Thoracic aorta (tissue), 2 donors: Measurements from ENCODE around the gene UEVLD. TPM values are rescaled to one million over a fixed set of nuclear protein-coding genes. Genes with fewer than 3 reads are reported as not detected.
A peak's percentile ranks its signal among the peaks of the same experiment; 100 is the strongest.

Experiments used
- ATAC-seq: fragments of 150-250 bp; one replicate; pipeline ENCODE4 v1.8.0; 2017; ENCODE audit warnings: low read depth; ENCODE audit not compliant: insufficient number of reproducible peaks, low FRiP score
- DNase-seq: peaks from one replicate; pipeline ENCODE4 v3.0.0-alpha.2; 2020; ENCODE audit warnings: low spot score
- H3K27ac ChIP-seq, 2 donors: fragments of 200-600 bp; sonication (generic); 1 replicate in 1 of 2; 2 replicates in 1 of 2; pipeline ENCODE4 v1.5.1; 2016; ENCODE audit warnings: mild to moderate bottlenecking in 2 of 2, moderate library complexity in 2 of 2
- H3K27me3 ChIP-seq: fragments of 200-600 bp; sonication (generic); replicated peaks from 2 replicates; pipeline ENCODE4 v1.6.0; 2016; ENCODE audit warnings: mild to moderate bottlenecking; ENCODE audit not compliant: insufficient read depth
- H3K36me3 ChIP-seq: fragments of 200-600 bp; sonication (generic); one replicate; pipeline ENCODE4 v1.5.1; 2016
- H3K4me1 ChIP-seq, 2 donors: fragments of 200-600 bp; sonication (generic); 1 replicate in 1 of 2; 2 replicates in 1 of 2; pipeline versions ENCODE4 v1.5.1 to v1.6.0; 2016; ENCODE audit warnings: low read depth in 2 of 2, mild to moderate bottlenecking in 1 of 2; ENCODE audit not compliant: control insufficient read depth in 1 of 2
- H3K4me3 ChIP-seq: fragments of 200-600 bp; sonication (generic); 2 replicates; pipeline ENCODE4 v1.5.1; 2016; ENCODE audit warnings: mild to moderate bottlenecking
- H3K9me3 ChIP-seq: fragments of 200-600 bp; sonication (generic); 2 replicates; pipeline ENCODE4 v1.5.1; 2016
- total RNA-seq, 2 donors: library from RNA; depleted of rRNA; stranded (reverse); fragments of >200 nt; gene quantifications; one replicate each; pipeline versions ENCODE4 v1.1.0 to v1.2.3, GENCODE V29; 2016
- TF ChIP-seq, protein P1 (sequence below): fragments of 200-600 bp; sonication (generic); IDR thresholded peaks from one replicate; pipeline ENCODE4 v1.5.1; 2019; ENCODE audit warnings: antibody characterized with exemption

Gene UEVLD
- total RNA-seq, 2 donors from 2014 or later = 22.2 to 23.7 TPM

DNA sequence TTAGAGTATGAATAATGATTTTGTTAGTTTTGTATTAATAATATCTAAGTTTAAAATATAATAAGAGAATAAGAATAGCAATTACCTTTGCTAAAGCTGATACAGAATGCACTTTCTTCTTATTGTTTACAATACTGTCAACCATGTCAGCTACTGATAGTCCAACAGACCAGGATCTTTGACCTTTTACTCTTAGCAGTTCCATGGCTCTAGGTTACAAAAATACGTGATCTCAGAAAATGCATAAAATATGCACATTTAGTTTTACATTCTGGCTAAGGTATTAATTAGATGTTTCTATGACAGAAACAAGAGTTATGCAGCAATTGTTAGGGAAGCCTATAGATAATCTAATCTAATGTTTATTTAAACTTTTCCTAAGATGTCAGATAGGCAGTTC, 54.3 kb downstream of the UEVLD start:
- H3K4me1 ChIP-seq = no peaks in the 10 kb centered on the region
- TF ChIP-seq, protein P1, sequence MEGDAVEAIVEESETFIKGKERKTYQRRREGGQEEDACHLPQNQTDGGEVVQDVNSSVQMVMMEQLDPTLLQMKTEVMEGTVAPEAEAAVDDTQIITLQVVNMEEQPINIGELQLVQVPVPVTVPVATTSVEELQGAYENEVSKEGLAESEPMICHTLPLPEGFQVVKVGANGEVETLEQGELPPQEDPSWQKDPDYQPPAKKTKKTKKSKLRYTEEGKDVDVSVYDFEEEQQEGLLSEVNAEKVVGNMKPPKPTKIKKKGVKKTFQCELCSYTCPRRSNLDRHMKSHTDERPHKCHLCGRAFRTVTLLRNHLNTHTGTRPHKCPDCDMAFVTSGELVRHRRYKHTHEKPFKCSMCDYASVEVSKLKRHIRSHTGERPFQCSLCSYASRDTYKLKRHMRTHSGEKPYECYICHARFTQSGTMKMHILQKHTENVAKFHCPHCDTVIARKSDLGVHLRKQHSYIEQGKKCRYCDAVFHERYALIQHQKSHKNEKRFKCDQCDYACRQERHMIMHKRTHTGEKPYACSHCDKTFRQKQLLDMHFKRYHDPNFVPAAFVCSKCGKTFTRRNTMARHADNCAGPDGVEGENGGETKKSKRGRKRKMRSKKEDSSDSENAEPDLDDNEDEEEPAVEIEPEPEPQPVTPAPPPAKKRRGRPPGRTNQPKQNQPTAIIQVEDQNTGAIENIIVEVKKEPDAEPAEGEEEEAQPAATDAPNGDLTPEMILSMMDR = no peak
- H3K4me3 ChIP-seq = no peak overlapping the region
- H3K9me3 ChIP-seq = no peaks in the 10 kb centered on the region
- no peaks in the 10 kb centered on the region for H3K27me3 ChIP-seq
- DNase-seq (no peak), ATAC-seq (no peak)
- H3K27ac ChIP-seq = no peak overlapping the region
- no peaks in the 10 kb centered on the region for H3K36me3 ChIP-seq

DNA sequence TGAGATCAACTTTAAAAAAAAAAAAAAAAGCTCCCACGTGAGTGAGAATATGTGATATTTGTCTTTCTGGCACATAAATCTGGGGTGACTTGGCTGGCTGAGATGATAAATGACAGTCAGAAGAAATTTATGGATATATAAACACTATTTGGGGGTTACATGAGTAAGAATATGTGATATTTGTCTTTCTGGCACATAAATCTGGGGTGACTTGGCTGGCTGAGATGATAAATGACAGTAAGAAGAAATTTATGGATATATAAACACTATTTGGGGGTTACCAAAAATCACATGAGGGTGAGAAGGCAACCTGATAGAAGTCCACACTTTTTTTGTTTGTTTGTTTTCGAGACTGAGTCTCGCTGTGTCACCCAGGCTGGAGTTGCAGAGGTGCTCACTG, 55.2 kb downstream of the UEVLD start:
- Histone ChIP-seq H3K27ac (no peak overlapping the region), H3K27me3 (no peaks in the 10 kb centered on the region), H3K4me3 (no peak overlapping the region), H3K36me3 (no peaks in the 10 kb centered on the region), H3K9me3 (no peaks in the 10 kb centered on the region), H3K4me1 (no peaks in the 10 kb centered on the region)
- ATAC-seq (no peak), DNase-seq (no peak)
- TF ChIP-seq, protein P1 = no peak

DNA sequence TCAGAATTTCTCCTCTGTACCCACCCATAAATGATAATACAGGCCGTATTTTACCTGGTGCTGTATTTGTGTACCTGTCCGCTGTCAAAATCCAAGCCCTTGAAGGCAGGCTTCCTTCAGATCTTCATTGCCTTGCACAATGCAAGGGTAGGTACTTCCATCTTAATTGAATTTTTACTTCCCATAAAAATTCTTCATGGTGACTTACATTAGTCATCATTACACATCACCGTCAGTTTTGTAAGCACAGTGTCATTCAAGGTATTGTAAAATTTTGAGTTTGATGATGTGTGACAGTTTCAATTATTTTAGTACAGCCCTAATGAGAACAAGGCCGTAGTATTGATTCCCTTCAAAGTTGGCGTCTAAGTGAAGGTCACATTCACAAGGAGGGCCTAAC, 61.0 kb downstream of the UEVLD start:
- Histone ChIP-seq H3K4me3 (peak overlapping the region; percentile 97), H3K36me3 (no peaks in the 10 kb centered on the region), H3K27ac (peak overlapping the region; percentile 92 to 96), H3K4me1 (peaks cover 12 to 23% of the 10 kb centered on the region in 2 donors), H3K9me3 (no peaks in the 10 kb centered on the region), H3K27me3 (no peaks in the 10 kb centered on the region)
- DNase-seq (no peak), ATAC-seq (peak; percentile 22)
- TF ChIP-seq, protein P1 = no peak

DNA sequence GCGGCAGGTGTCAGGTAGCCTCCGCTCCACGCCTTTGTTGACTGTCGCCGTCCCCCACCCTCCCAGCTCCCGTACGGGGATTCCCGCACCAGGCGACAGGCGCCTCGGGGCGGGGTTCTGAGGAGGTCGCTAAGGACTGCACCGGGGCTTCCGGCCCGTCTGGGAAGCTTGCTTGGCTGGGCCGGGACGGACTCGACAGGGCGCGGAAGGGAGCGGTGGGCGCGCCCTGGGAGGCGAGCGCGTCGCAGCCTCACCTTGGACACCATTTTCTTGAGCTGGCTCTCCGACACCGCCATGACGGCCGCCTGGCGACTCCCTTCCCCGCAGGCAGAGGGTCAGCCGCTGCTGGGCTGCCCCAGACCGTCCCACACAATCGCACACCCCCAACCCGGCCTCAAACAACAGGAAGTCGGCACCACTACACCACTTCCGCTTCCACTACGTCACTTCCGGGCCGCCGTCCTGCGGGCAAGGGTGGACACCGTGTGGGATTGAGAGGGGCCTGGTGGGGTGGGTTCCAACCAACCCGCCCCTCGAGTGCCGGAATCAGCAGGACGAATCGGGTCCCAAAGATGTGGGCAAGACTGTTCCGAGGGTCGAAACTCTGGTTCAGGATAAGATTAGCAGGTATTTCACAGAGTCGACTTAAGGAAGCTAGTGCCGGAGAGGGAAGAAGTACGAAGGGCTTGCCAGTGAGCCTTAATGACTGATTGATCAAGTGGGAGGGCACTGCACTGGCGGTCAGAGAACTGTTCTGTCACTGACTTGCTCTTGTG, 61.8 kb downstream of the UEVLD start, which contains the start of gene TSG101:
TSG101 (minus strand) TSS at position 422 of the 776 bp plus-strand sequence; CDS start at position 296, 126 bp downstream.
- Histone ChIP-seq H3K4me3 (peak within 1 kb of the TSS; percentile 97), H3K27me3 (no peaks in the 10 kb centered on the region), H3K36me3 (no peaks in the 10 kb centered on the region), H3K4me1 (peaks cover 12 to 23% of the 10 kb centered on the region in 2 donors), H3K9me3 (no peaks in the 10 kb centered on the region), H3K27ac (peak within 1 kb of the TSS; percentile 92 to 96)
- DNase-seq (peak; percentile 78), ATAC-seq (peak; percentile 97)
- TF ChIP-seq, protein P1 = no peak

DNA sequence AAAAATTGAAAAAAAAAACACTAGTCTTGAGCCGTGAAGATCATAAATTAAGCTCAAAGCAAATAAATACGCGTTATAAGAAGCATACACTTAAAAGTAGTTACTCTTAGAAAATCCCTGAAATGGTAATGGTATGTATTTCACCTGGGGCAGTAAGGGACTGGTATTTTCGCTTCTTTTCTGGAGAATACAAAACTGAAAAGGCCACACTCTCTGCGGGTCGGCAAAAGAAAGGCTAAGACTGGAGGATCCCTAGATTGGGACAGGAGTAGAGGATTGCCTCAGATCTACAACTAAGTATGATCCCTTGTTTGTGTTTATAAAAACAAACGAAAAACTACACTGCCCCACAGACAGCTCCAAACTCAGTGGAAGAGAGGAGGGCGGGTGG, 62.4 kb downstream of the UEVLD start:
- Histone ChIP-seq H3K36me3 (no peaks in the 10 kb centered on the region), H3K4me1 (peaks cover 12 to 23% of the 10 kb centered on the region in 2 donors), H3K27me3 (no peaks in the 10 kb centered on the region), H3K27ac (peak overlapping the region; percentile 92 to 96), H3K9me3 (no peaks in the 10 kb centered on the region), H3K4me3 (peak overlapping the region; percentile 97)
- TF ChIP-seq, protein P1 = no peak
- DNase-seq = no peak
- no peak for ATAC-seq
